ENCODE data around the gene ALDH3B1.

Gene ALDH3B1

GRCh38 chr11:68076371-68077042 lies 66.4 kb downstream of the ALDH3B1 start:
- Histone ChIP-seq H3K4me3 (ENCODE audit: low read length) (no peak overlapping the region), H3K9me3 (ENCODE audit: low read length) (no peaks in the 10 kb centered on the region), H2AFZ (ENCODE audit: low read depth, low read length) (no peak overlapping the region), H3K36me3 (ENCODE audit: insufficient read depth, low read length) (peaks cover 36% of the 10 kb centered on the region), H3K27me3 (ENCODE audit: insufficient read depth, low read length) (no peaks in the 10 kb centered on the region), H3K4me1 (ENCODE audit: insufficient read depth, low read length) (no peaks in the 10 kb centered on the region)

GRCh38 chr11:68077617-68078582 lies 67.8 kb downstream of the ALDH3B1 start:
- Histone ChIP-seq H3K9me3 (ENCODE audit: low read length) (no peaks in the 10 kb centered on the region), H3K36me3 (ENCODE audit: insufficient read depth, low read length) (peaks cover 31% of the 10 kb centered on the region), H2AFZ (ENCODE audit: low read depth, low read length) (no peak overlapping the region), H3K27me3 (ENCODE audit: insufficient read depth, low read length) (no peaks in the 10 kb centered on the region), H3K4me1 (ENCODE audit: insufficient read depth, low read length) (no peaks in the 10 kb centered on the region), H3K4me3 (ENCODE audit: low read length) (no peak overlapping the region)
